ENCODE measurements around the gene COMMD3. TPM values are rescaled to one million over a fixed set of nuclear protein-coding genes. Genes with fewer than 3 reads are reported as not detected.

The COMMD3 gene
- total and polyA plus RNA-seq, 2 of the 4 experiments (the other 2 are of a cell fraction), result 30.8 to 44.8 TPM

DNA sequence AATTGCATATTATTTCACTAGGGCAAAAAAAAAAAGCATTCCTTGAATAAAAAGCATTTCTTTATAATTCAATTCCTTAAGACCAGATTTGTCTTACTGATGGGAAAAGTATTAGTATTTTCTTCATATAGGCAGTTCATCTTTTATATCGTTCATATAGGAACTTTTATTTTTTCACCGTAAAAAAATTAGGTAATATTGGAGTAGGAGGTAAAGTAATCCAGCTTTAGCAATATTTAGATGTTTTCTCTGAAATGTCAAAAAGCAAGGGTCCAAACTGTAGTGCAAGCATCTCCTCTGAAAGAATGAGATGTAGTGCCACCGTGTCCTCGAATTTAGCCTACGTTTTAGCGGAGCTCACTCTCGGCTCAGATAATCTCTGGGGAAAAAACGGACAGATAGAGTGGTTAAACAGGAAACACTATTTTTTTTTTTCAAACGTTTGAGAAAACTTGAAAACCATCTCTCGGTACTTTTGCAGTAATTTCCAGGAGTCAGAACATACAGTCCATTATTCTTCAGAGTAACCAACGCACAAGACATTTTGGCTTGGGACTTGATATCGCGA is 23.7 kb downstream of the COMMD3 start:
- H3K9me1 ChIP-seq (ENCODE audit: insufficient read depth, low read length), result no peaks in the 10 kb centered on the region
- H3K36me3 ChIP-seq (ENCODE audit: control insufficient read depth, insufficient read depth, low read length), result no peaks in the 10 kb centered on the region
- no TSS peak for BruUV-seq (replicated peaks)
- no peak overlapping the region for H3K23ac ChIP-seq (ENCODE audit: low read depth, low read length)
- H2BK120ac ChIP-seq (ENCODE audit: low read depth, low read length), result no peak overlapping the region
- in situ Hi-C loops (cut with MboI; ENCODE audit: low sequenced_read_pairs), result no loop called here
- no peak overlapping the region for H4K5ac ChIP-seq (ENCODE audit: low read depth, low read length)
- no peaks in the 10 kb centered on the region for H4K20me1 ChIP-seq (ENCODE audit: insufficient read depth, low read length)
- no peak overlapping the region for H2BK20ac ChIP-seq (ENCODE audit: low read depth, low read length)
- intact Hi-C loops (cut with micrococcal nuclease), result loop anchor here (2.0 to 5.0 kb wide), 3 partner anchors 97 to 647 kb away; partner anchors contain the start of gene PIP4K2A
- no peak overlapping the region for H2BK5ac ChIP-seq (ENCODE audit: low read depth, low read length, poor library complexity, severe bottlenecking)
- H4K91ac ChIP-seq (ENCODE audit: insufficient read depth, low read depth, low read length), result no peak overlapping the region
- no peak overlapping the region for H3K14ac ChIP-seq (replicated peaks; ENCODE audit: low read depth, low read length)
- H3K4me1 ChIP-seq (ENCODE audit: control insufficient read depth, insufficient read depth, low read length), result no peaks in the 10 kb centered on the region
- no peak overlapping the region for H2BK15ac ChIP-seq (ENCODE audit: low read depth, low read length)
- no peak overlapping the region for H3K9ac ChIP-seq (ENCODE audit: low read depth, low read length)
- DNase-seq (no peak), ATAC-seq (ENCODE audit: low read depth) (no peak)
- H3K56ac ChIP-seq (ENCODE audit: extremely low read depth, insufficient read depth, low read length), result no peak overlapping the region
- no peak overlapping the region for H3K4ac ChIP-seq (ENCODE audit: low read depth, low read length)
- H2AFZ ChIP-seq (replicated peaks; ENCODE audit: low read length, poor library complexity), result no peak overlapping the region
- H3K9me3 ChIP-seq (ENCODE audit: control insufficient read depth, insufficient read depth, low read length), result peaks cover 14% of the 10 kb centered on the region
- no peak overlapping the region for H2AK5ac ChIP-seq (ENCODE audit: low read depth, low read length)
- dilution Hi-C loops (cut with HindIII; ENCODE audit: low sequenced_read_pairs, unreplicated experiment), result no loop called here
- CTCF ChIA-PET, result interaction anchor here (0.6 to 0.7 kb wide), 3 partner anchors 8 to 459 kb away, joined by 3 read pairs; no protein-coding TSS in a partner anchor
- H3K27ac ChIP-seq (ENCODE audit: insufficient read depth, low read length), result no peak overlapping the region
- no peak overlapping the region for H2AK9ac ChIP-seq (replicated peaks; ENCODE audit: low read depth, low read length, poor library complexity)
- H4K8ac ChIP-seq (ENCODE audit: low read depth in 2 of 2, low read length in 2 of 2), result no peak overlapping the region
- no peaks in the 10 kb centered on the region for H3K79me1 ChIP-seq (ENCODE audit: low read depth in 1 of 2, low read length in 2 of 2)
- 0% methylated on average over 1 of the region's 13 CpGs; no CpG with 5 or more reads in 1 of the 2 experiments for WGBS, 2 experiments (ENCODE audit: extremely low coverage in 2 of 2, insufficient read length in 1 of 2)
- POLR2A ChIA-PET (ENCODE audit: unreplicated experiment), result interaction anchor here (0.6 kb wide), 2 partner anchors 34 to 70 kb away, joined by 3 to 4 read pairs; no protein-coding TSS in a partner anchor
- TF ChIP-seq MAFK (IDR thresholded peaks at IDR 0.05; ENCODE audit: low read depth, low read length) (no peak), RAD21 (IDR thresholded peaks at IDR 0.05; ENCODE audit: low read length) (no peak), MXI1 (IDR thresholded peaks at IDR 0.05; ENCODE audit: borderline replicate concordance, low read depth, low read length) (no peak), CHD1 (IDR thresholded peaks at IDR 0.05; ENCODE audit: low read depth, low read length) (no peak), FOS (IDR thresholded peaks at IDR 0.05; ENCODE audit: low read depth, low read length) (no peak), CEBPB (IDR thresholded peaks at IDR 0.05; ENCODE audit: low read depth, low read length) (no peak)
- TF ChIP-seq, protein P1, sequence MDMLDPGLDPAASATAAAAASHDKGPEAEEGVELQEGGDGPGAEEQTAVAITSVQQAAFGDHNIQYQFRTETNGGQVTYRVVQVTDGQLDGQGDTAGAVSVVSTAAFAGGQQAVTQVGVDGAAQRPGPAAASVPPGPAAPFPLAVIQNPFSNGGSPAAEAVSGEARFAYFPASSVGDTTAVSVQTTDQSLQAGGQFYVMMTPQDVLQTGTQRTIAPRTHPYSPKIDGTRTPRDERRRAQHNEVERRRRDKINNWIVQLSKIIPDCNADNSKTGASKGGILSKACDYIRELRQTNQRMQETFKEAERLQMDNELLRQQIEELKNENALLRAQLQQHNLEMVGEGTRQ (IDR thresholded peaks at IDR 0.05; ENCODE audit: low read depth, low read length), result no peak
- TF ChIP-seq, protein P2, sequence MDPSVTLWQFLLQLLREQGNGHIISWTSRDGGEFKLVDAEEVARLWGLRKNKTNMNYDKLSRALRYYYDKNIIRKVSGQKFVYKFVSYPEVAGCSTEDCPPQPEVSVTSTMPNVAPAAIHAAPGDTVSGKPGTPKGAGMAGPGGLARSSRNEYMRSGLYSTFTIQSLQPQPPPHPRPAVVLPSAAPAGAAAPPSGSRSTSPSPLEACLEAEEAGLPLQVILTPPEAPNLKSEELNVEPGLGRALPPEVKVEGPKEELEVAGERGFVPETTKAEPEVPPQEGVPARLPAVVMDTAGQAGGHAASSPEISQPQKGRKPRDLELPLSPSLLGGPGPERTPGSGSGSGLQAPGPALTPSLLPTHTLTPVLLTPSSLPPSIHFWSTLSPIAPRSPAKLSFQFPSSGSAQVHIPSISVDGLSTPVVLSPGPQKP (IDR thresholded peaks at IDR 0.05; ENCODE audit: borderline replicate concordance, low read depth, low read length), result no peak
- H3K4me2 ChIP-seq (ENCODE audit: low read depth, low read length), result peak overlapping the region; percentile 84
- peaks cover 67% of the 10 kb centered on the region for H3K27me3 ChIP-seq (ENCODE audit: control insufficient read depth, insufficient read depth, low read length)
- H3K4me3 ChIP-seq (ENCODE audit: insufficient read depth, low read depth, low read length), result peak overlapping the region; percentile 74
- no peak overlapping the region for H3K18ac ChIP-seq (ENCODE audit: low read depth, low read length)
